B cell (primary cell): ENCODE results near the gene STN1. TPM values are rescaled to one million over a fixed set of nuclear protein-coding genes. Genes with fewer than 3 reads are reported as not detected.

ENCODE experiments used
- ATAC-seq: fragments of 200-7000 bp; cut with Tn5 transposase; one replicate; pipeline ENCODE4 v1.10.0; 2021; ENCODE audit warnings: low read depth, mild to moderate bottlenecking, moderate number of reproducible peaks, moderate library complexity
- CTCF ChIA-PET: fragments of 350-600 bp; sonication (Branson Sonifier 250); formaldehyde crosslinking; loops from one replicate; lab custom pipeline; 2021; ENCODE audit warnings: antibody characterized with exemption, inconsistent platforms; lab: Charles Lee
- POLR2A ChIA-PET: fragments of 350-600 bp; sonication (Branson Sonifier 250); formaldehyde crosslinking; loops from one replicate; lab custom pipeline; 2021; ENCODE audit warnings: antibody characterized with exemption; lab: Charles Lee
- DNase-seq: peaks from one replicate; pipeline ENCODE4 v3.0.0; 2013
- H2AFZ ChIP-seq: 2 replicates; pipeline ENCODE4 v1.6.1; 2012; ENCODE audit warnings: mild to moderate bottlenecking, low read depth, low read length; ENCODE audit not compliant: insufficient read depth, poor library complexity, severe bottlenecking
- H3K27ac ChIP-seq, 2 donors: 1 replicate in 1 of 2; 2 replicates in 1 of 2; pipeline ENCODE4 v1.5.1; 2012 to 2013; ENCODE audit warnings: low read length in 2 of 2, mild to moderate bottlenecking in 2 of 2, moderate library complexity in 1 of 2
- H3K27me3 ChIP-seq, 4 experiments: fragments of 200-600 bp in 1 of 4; sonication (generic) in 1 of 4; replicated peaks in 1 of 4; 1 replicate in 2 of 4; 2 replicates in 2 of 4; pipeline versions ENCODE4 v1.6.1 to v1.7.0; 2013 to 2016; ENCODE audit warnings: low read length in 3 of 4, mild to moderate bottlenecking in 2 of 4, mixed read lengths in 1 of 4, moderate library complexity in 1 of 4; ENCODE audit not compliant: insufficient read depth in 4 of 4, control insufficient read depth in 3 of 4; ENCODE audit errors: control extremely low read depth in 1 of 4
- H3K36me3 ChIP-seq, 2 experiments: replicated peaks in 1 of 2; 1 replicate in 1 of 2; 2 replicates in 1 of 2; pipeline versions ENCODE4 v1.6.1 to v1.7.1; 2013; ENCODE audit warnings: low read length in 1 of 2; ENCODE audit not compliant: insufficient read depth in 2 of 2, control insufficient read depth in 1 of 2; ENCODE audit errors: control extremely low read depth in 1 of 2, extremely low read depth in 1 of 2
- H3K4me1 ChIP-seq, 2 donors: fragments of 200-600 bp in 1 of 2; sonication (generic) in 1 of 2; 1 replicate in 1 of 2; 2 replicates in 1 of 2; pipeline versions ENCODE4 v1.5.1 to v1.6.1; 2013 to 2017; ENCODE audit warnings: low read length in 2 of 2; ENCODE audit not compliant: control insufficient read depth in 2 of 2, insufficient read depth in 2 of 2
- H3K4me2 ChIP-seq: replicated peaks from 2 replicates; pipeline ENCODE3; 2012; ENCODE audit warnings: mild to moderate bottlenecking, low read depth, low read length; ENCODE audit not compliant: poor library complexity, severe bottlenecking
- H3K4me3 ChIP-seq, 5 experiments: fragments of 200-600 bp in 1 of 5; sonication (generic) in 1 of 5; 1 replicate in 3 of 5; 2 replicates in 2 of 5; pipeline versions ENCODE4 v1.5.1 to v1.7.0; 2011 to 2016; ENCODE audit warnings: low read length in 4 of 5, mild to moderate bottlenecking in 4 of 5, low read depth in 2 of 5, control low read depth in 1 of 5, moderate library complexity in 1 of 5; ENCODE audit not compliant: insufficient read depth in 1 of 5; ENCODE audit errors: control extremely low read depth in 1 of 5, extremely low read depth in 1 of 5
- H3K79me2 ChIP-seq: fragments of 200-600 bp; sonication (generic); one replicate; pipeline ENCODE4 v1.6.0; 2016; ENCODE audit warnings: low read length; ENCODE audit not compliant: control insufficient read depth, insufficient read depth
- H3K9ac ChIP-seq: fragments of 200-600 bp; sonication (generic); 2 replicates; pipeline ENCODE4 v1.6.1; 2017; ENCODE audit warnings: mild to moderate bottlenecking, low read length, moderate library complexity
- H3K9me3 ChIP-seq, 3 donors: one replicate each; pipeline versions ENCODE4 v1.6.1 to v1.7.1; 2013; ENCODE audit warnings: low read length in 2 of 3; ENCODE audit not compliant: control insufficient read depth in 2 of 3, insufficient read depth in 1 of 3; ENCODE audit errors: control extremely low read depth in 1 of 3
- H4K20me1 ChIP-seq: 2 replicates; pipeline ENCODE4 v1.6.0; 2012; ENCODE audit warnings: mild to moderate bottlenecking, low read length; ENCODE audit not compliant: insufficient read depth, control insufficient read depth, poor library complexity, severe bottlenecking
- H3K27ac Mint-ChIP-seq: one replicate; pipeline ENCODE4 v1.8.0; 2021; ENCODE audit warnings: mixed read lengths
- H3K27me3 Mint-ChIP-seq: one replicate; pipeline ENCODE4 v1.8.0; 2021; ENCODE audit warnings: mixed read lengths
- H3K4me1 Mint-ChIP-seq: one replicate; pipeline ENCODE4 v1.8.0; 2021; ENCODE audit warnings: mixed read lengths
- H3K4me3 Mint-ChIP-seq: one replicate; pipeline ENCODE4 v1.8.0; 2021; ENCODE audit warnings: mixed read lengths
- H3K9me3 Mint-ChIP-seq: one replicate; pipeline ENCODE4 v1.8.0; 2022; ENCODE audit warnings: mixed read lengths; ENCODE audit not compliant: insufficient read depth
- CTCF ChIP-seq: fragments of 200-600 bp; IDR thresholded peaks from one replicate; pipeline ENCODE4 v1.8.0; 2022; ENCODE audit warnings: antibody characterized with exemption, mild to moderate bottlenecking
- EZH2 ChIP-seq: IDR thresholded peaks from 2 replicates; pipeline ENCODE4 v1.6.1; 2012; ENCODE audit warnings: borderline replicate concordance, low read depth, mild to moderate bottlenecking, moderate library complexity, low read length; ENCODE audit not compliant: insufficient read depth, poor library complexity, severe bottlenecking
- WGBS: methylation state at CpG from one replicate; pipeline ENCODE4 v1.1.5; 2013; ENCODE audit warnings: missing lambda C conversion rate; ENCODE audit not compliant: insufficient coverage; 5-methylcytosine and 5-hydroxymethylcytosine counted together
- intact Hi-C: fragments of 100-400 bp; cut with micrococcal nuclease; formaldehyde crosslinking; loops from one replicate; pipeline ENCODE4 v1.10.0; 2022
- polyA plus RNA-seq: library from polyadenylated mRNA; depleted of rRNA; stranded (reverse); fragments of >200 nt; gene quantifications from 2 replicates; pipeline ENCODE4 v1.2.3, GENCODE V29; 2012
- total RNA-seq, 2 donors: library from RNA; stranded (reverse); fragments of 120-200 nt in 1 of 2; gene quantifications; 1 replicate in 1 of 2; 2 replicates in 1 of 2; pipeline versions ENCODE4 v1.2.3 to v1.2.4, GENCODE V29; 2013 to 2022

STN1 gene
- total and polyA plus RNA-seq, 2 donors (not counting 1 experiment from before 2014, with no cell fraction given) = 16.3 to 24.5 TPM

GRCh38 chr10:103915796-103916195, 2.2 kb downstream of the STN1 start:
- Histone ChIP-seq H3K4me2 (peak overlapping the region; percentile 92), H3K4me3 (peak overlapping the region in 1 of 5 experiments; percentile 15), H3K36me3 (no peaks in the 10 kb centered on the region), H3K27me3 (no peaks in the 10 kb centered on the region), H3K9ac (peak overlapping the region; percentile 12), H3K4me1 (peaks cover 35 to 44% of the 10 kb centered on the region in 2 donors), H3K27ac (peak overlapping the region; percentile 19 to 85), H3K9me3 (peaks cover 0 to 10% (median 7%) of the 10 kb centered on the region in 3 donors), H4K20me1 (no peaks in the 10 kb centered on the region), H3K79me2 (peaks cover 19% of the 10 kb centered on the region), H2AFZ (peak overlapping the region; percentile 63)
- Mint-ChIP-seq H3K4me1 (peaks cover 44% of the 10 kb centered on the region), H3K4me3 (peak overlapping the region; percentile 74), H3K27me3 (no peaks in the 10 kb centered on the region), H3K9me3 (peaks cover 2% of the 10 kb centered on the region), H3K27ac (peak overlapping the region; percentile 76)
- CTCF ChIA-PET = interaction anchor here (0.8 kb wide), 1 partner anchor 162 kb away, joined by 4 read pairs; no protein-coding TSS in a partner anchor
- TF ChIP-seq EZH2 = no peak
- no peak for TF ChIP-seq CTCF
- POLR2A ChIA-PET = no interaction called here
- DNase-seq (peak; percentile 15), ATAC-seq (no peak)
- WGBS = 9% methylated on average over 1 of the region's 6 CpGs
- intact Hi-C loops = loop anchor here (5.0 kb wide), 1 partner anchor 422 kb away; the partner anchor contains the start of gene ITPRIP

GRCh38 chr10:103912759-103913158, 5.2 kb downstream of the STN1 start:
- peaks cover 51 to 55% of the 10 kb centered on the region in 2 donors for H3K4me1 ChIP-seq
- H3K27ac ChIP-seq = peak overlapping the region in 1 of 2 donors; percentile 15
- H3K4me2 ChIP-seq = no peak overlapping the region
- DNase-seq = no peak
- intact Hi-C loops = no loop called here
- no peak overlapping the region for H2AFZ ChIP-seq
- TF ChIP-seq CTCF (no peak), EZH2 (no peak)
- no peaks in the 10 kb centered on the region for H4K20me1 ChIP-seq
- H3K4me3 ChIP-seq = no peak overlapping the region
- H3K79me2 ChIP-seq = peaks cover 20% of the 10 kb centered on the region
- Mint-ChIP-seq H3K27ac (peak overlapping the region; percentile 2), H3K4me1 (peaks cover 56% of the 10 kb centered on the region), H3K27me3 (no peaks in the 10 kb centered on the region), H3K4me3 (no peak overlapping the region), H3K9me3 (peaks cover 2% of the 10 kb centered on the region)
- H3K9me3 ChIP-seq = peaks cover 0 to 10% (median 7%) of the 10 kb centered on the region in 3 donors
- no peaks in the 10 kb centered on the region for H3K36me3 ChIP-seq
- no peak overlapping the region for H3K9ac ChIP-seq
- POLR2A ChIA-PET = no interaction called here
- CTCF ChIA-PET = interaction anchor here (1.2 kb wide), 1 partner anchor 27 kb away, joined by 3 read pairs; no protein-coding TSS in a partner anchor
- ATAC-seq = no peak
- H3K27me3 ChIP-seq = no peaks in the 10 kb centered on the region
- 82% methylated on average over 3 of the region's 4 CpGs for WGBS
